D721Med (cell line): ENCODE data around the gene PF4V1.

Source experiments
- DNase-seq: peaks from one replicate; pipeline ENCODE4 v3.0.0; 2011; ENCODE audit warnings: low spot score; ENCODE audit not compliant: insufficient read length
- FAIRE-seq: peaks from 2 replicates; lab custom pipeline; 2011; peaks lifted over from hg19 to GRCh38; lab: Jason Lieb, UNC
- CTCF ChIP-seq: IDR thresholded peaks from 2 replicates; pipeline ENCODE4 v1.5.1; 2012; ENCODE audit warnings: mild to moderate bottlenecking, control low read depth; ENCODE audit not compliant: insufficient read depth; ENCODE audit errors: missing control alignments

PF4V1 gene

DNA sequence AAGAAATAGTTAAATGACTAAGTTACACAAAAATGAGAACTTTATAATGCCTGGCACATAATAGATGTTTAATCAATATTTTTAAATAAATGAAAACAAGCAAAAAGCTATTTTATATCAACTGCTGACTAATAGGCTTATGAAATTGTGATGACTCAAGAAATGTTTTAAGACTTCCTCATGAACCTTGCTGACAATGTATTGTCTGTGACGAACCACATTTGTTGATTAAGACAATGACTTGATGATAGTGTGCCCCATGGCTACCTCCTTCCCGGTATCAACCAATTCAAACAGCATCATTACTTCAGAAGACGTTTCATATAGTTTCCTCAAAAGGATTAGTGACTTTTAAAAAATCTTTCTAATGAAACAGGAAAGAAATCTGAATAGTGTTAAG, 8.8 kb upstream of the PF4V1 start:
- TF ChIP-seq CTCF, result no peak
- DNase-seq, result no peak
- FAIRE-seq, result no peak

DNA sequence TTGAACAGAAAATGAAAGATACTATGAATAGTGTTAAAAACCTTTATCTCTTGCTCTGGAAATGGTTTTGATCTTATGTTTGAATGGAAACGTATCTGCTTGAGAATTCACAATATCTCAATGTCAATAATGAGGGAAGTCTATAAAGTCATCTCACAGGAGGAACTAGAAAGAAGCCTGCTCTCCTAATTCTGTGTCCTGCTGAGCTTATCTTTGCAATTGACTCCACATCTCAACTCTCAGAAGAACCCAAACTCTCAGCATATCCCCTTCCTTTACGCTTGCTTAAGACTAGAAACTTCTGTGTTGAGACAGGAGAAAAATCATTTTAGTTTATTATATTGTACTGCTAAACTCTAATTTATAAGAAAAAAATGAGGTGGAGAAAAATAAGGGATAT, 8.3 kb upstream of the PF4V1 start:
- no peak for FAIRE-seq
- TF ChIP-seq CTCF, result no peak
- DNase-seq, result no peak

DNA sequence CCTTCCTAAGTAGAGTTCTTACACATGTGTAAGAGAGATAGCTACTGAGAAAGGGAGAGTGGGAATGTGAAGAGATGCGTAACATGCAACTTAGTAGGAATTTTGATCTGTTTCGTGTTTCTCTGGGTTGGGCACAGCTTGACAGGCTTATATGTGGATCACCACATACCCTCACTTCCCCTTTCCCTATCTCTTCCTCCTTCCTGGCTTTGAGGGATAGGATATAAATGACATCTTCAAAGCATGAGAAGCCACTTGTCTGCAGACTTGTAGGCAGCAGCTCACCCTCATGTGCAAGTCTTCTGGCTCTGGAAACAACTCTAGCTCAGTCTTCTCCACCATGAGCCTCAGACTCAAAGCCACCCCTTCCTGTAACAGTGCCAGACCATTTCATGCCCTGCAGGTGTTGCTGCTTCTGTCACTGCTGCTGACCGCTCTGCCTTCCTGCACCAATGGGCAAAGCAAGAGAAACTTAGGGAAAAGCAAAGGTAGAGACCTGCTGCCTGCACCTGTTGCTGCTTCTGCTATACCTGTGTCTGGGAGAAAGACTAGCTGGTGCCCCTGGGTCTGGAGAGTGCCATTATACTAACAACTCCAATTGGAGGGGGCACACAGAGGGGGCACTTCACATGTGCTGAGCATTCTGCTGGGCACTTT, 5.4 kb upstream of the PF4V1 start:
- DNase-seq, result no peak
- TF ChIP-seq CTCF, result no peak
- no peak for FAIRE-seq

DNA sequence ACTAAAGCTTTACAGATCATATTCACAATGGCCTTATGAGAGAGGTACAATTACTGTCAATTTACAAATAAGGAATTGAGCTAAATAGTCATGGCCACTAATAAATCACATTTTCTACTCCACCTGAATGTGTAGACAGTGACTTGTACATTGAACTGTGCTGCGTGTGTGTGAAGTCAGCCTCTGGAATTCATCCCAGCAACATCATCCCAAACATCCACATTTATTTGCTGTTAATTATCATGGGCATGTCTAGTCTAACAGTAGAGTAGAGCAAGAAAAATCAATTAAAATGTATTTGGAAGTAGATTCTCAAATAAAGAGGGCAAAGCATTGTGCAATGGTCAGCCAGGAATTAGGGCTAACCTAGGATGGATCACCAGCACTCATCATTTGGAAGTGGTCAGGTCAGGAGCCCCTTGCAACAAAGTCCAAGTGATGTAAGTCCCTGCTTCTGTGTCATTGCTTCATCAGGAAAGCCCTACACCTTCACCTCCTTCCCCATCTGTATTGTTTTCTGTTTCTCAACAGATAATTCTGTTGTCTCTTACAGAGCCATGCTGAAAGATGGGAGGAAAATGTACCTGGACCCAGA, 4.8 kb upstream of the PF4V1 start:
- DNase-seq, result no peak
- TF ChIP-seq CTCF, result no peak
- no peak for FAIRE-seq

DNA sequence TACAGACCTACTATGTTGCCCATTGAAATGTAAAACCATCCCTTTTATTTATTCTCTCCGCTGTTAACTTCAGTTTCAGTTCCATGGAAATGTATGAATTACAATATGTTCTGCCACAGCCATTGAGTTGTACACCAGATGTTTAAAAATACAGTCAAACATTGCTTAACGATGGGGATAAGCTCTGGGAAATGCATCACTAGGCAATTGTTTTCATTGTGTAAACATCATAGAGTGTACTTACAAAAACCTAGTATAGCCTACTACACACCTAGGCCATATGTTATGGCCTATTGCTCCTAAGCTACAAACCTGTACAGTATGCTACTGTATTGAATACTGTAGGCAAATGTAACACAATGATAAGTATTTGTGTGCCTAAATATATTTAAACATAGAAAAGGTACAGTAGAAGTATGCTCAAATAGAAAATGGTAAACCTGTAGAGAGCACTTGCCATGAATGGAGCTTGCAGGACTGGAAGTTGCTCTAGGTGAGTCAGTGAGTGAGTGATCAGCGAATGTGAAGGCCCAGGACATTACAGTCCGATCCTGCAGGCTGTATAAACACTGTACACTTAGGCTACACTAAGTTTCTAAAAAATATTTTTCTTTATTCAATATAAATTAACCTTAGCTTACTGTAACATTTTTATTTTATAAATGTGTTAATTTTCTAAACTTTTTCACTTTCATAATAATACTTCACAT, 2.7 kb upstream of the PF4V1 start:
- no peak for TF ChIP-seq CTCF
- DNase-seq (no peak), FAIRE-seq (no peak)

- FAIRE-seq, result no peak
- no peak for TF ChIP-seq CTCF
Measured at GRCh38 chr4:73851293-73851692, 1.8 kb upstream of the PF4V1 start.

DNA sequence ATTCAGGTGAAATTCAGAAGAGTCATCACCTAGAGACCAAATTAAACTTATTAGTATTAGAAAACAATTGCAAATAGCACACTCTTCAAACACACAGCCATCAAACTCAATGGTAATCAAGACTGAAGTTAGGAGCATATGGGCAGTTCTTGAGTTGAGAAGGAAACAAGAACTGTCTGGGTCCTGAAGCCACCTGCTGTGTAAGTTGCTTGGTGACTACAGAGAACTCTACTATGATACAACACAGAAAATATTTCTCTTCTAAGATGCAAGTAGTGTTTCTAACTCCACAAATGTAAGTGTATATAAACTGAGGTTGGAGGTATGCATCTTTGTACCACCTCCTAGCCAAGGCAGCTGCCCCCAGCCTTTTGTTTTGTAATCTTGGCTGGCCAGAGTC, 325 bp upstream of the PF4V1 start:
- no peak for TF ChIP-seq CTCF
- FAIRE-seq, result no peak
- DNase-seq, result no peak

More at GRCh38 chr4:73851293-73851692, 1.8 kb upstream of the PF4V1 start:
- no peak for DNase-seq
